Effector CD8-positive, alpha-beta T cell (primary cell): ENCODE results near the gene MRPL32.

Experiments used
- DNase-seq: peaks from one replicate; lab custom pipeline; 2025; lab: John Stamatoyannopoulos, UW

MRPL32 gene

DNA sequence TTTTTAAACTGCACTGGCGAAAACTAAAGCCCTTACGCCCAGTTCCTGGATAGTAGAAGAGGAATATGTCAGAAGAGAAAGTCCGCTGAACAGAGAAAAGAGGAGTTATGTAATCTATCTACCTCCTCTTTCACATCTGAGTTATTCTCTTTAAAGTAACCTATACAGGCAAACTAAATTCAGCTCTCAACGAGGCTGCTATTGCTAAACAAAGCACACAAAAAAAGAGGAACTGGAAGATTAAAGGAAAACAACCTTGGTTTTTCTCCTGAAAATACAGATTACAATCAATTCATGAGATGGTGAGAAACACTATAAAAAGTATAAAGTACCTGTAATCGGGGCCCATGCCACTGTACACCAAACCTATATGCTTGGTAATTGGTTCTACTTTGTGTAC lies 6.0 kb upstream of the MRPL32 start:
- no peak for DNase-seq

GRCh38 chr7:42928754-42929153 lies 3.4 kb upstream of the MRPL32 start:
- no peak for DNase-seq

GRCh38 chr7:42929449-42929848 lies 2.7 kb upstream of the MRPL32 start:
- DNase-seq: no peak

DNA sequence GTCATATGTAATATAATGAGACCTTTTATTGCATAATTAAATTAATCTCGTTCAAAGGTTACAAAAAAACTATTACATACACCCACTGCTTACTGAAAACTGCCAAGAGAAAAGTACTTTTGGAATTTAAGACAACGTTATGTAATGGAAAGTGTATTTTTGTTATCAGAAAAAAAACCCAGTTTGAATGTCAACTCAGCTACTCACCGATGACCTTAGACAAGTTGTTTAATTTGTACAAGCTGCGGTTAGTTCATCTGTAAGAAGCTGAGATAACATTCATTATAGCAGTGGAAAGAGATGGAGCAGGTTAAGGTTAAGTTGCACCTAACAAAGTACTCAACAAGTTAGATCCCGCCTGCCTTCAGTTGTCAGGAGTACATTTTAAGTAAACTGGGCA lies 1.3 kb upstream of the MRPL32 start:
- DNase-seq: no peak

DNA sequence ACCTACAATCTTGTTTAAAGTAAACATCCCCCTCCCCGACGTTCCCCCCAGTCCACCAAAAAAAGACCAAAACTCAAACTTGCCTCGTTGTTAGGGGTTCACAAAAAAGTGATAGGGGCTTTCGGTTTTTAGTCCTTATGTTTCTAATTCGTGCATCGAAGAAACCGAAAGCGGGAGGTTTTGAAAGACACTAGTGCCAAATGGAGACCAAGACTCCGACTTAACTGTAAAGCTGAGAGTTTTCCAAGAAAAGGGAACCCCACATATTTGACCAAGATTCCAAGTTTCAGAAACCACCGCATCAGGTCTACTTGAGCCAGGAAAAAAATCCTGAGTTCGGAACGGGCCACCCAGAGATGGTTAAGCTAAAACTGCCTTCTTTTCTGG lies 736 bp upstream of the MRPL32 start:
- no peak for DNase-seq

- no peak for DNase-seq
Measured at GRCh38 chr7:42932811-42933591, 825 bp downstream of the MRPL32 start.

GRCh38 chr7:42934291-42934690 lies 2.1 kb downstream of the MRPL32 start:
- DNase-seq: no peak

- DNase-seq: no peak
Measured at GRCh38 chr7:42935861-42936260, 3.7 kb downstream of the MRPL32 start.

- DNase-seq: no peak
Measured at GRCh38 chr7:42939457-42940240, 7.5 kb downstream of the MRPL32 start.

DNA sequence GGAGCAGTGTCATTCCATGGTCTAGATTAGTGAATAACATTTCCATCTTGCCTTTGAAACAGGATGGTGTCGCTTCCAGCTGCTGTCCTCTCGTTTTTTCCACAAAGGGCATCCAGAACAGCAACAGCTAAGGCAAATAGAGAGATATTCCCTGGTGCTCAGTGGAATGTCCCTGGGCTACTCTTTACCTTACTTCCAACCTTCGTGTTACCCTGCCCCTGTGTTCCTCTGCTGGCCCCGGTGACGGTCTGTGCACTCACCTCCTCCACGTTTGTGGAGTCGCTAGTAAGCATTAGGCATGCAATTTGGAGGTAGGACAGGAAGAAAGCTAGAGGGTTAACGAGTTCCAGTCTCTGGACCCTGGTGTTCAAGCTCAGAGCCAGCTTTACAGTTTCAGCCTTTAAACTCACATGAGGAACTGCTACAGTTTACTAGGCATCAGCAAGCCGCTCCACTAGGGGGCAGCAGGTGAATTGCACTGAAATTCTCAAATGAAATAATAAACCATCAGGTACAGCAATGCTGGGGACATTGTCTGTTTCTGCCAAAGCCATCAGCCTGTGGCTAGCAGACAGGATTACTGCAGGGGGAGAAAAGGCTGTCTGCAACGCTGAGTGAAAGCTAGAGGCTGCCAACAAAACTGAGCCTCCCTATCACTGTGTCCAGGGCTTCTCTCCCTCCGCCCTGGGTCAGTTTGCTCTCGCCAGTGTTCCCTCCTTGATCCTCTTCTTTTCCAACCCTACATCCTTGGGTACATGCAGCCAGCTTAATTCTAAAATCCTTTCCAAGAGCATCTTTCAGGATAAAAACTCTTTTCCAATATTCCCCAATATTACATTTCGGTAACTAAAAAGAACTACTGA lies 9.0 kb downstream of the MRPL32 start:
- DNase-seq: peak; percentile 53

GRCh38 chr7:42945821-42946626 lies 13.8 kb downstream of the MRPL32 start:
- DNase-seq: no peak

- DNase-seq: no peak
Measured at GRCh38 chr7:42946627-42946950, 14.4 kb downstream of the MRPL32 start.

DNA sequence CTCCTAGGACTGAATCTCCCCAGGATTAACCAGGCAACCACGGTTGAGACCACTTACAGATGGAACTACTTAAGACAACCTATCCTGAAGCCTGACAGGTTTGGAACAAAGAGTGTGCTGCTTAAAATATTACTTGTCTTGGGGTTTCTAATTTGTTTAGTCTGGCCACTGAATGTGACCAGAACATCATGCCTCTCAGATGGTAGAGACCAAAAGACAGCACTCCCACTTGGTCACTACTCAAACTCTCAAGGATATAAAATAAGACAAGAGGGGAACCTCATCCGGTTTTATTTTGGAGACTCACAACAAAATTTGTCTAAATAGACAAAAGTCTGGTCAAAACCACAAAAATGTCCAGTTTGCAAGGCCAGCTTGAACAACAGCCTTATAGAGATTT lies 15.3 kb downstream of the MRPL32 start:
- DNase-seq: no peak

DNA sequence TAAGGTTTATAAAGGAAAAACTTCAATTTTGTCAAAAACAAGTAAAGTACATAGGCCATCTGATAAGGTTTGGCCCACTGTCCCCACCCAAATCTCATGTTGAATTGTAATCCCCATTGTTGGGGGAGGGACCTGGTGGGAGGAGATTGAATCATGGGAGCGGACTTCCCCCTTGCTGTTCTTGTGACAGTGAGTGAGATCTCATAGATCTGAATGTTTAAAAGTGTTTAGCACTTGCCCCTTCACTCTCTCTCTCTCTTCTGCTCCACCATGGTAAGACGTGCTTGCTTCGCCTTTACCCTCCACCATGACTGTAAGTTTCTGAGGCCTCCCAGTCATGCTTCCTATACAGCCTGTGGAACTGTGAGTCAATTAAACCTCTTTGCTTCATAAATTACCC lies 18.2 kb downstream of the MRPL32 start:
- DNase-seq: no peak

DNA sequence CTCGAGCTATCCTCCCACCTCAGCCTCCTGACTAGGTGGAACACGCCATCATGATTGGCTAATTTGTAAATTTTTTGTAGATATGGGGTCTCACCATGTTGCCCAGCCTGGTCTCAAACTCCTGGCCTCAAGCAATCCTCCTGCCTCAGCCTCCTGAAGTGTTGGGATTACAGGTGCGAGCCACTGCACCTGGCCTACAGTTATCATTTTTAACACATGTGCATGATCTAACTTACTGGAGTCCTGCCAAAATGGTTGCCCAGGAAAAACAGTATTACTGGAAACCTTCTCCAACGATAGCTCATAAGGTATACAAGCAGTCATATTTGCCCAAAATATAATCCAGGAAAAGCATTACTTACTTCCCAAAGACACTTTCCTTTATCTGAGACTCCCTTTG lies 20.2 kb downstream of the MRPL32 start:
- DNase-seq: no peak

- no peak for DNase-seq
Measured at GRCh38 chr7:42953994-42954393, 21.8 kb downstream of the MRPL32 start.

DNA sequence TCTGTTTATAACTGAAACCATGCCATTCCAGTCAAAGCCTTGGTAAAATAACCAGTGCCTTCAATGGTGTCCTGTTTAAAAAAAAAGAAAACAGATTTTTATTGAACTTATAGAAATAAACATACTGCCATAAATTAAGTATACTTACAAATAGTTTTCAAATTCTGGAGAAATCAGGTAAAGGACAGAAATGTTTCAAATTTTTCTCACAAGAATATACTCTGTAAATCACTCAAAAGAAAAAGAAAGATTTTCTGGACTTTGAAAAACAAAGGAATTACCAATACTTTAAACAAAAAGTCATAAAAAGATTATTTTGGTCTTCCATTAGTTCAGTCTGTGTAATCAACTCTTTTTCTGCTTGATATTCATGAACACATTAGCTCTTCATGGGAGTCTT lies 23.9 kb downstream of the MRPL32 start:
- DNase-seq: no peak

DNA sequence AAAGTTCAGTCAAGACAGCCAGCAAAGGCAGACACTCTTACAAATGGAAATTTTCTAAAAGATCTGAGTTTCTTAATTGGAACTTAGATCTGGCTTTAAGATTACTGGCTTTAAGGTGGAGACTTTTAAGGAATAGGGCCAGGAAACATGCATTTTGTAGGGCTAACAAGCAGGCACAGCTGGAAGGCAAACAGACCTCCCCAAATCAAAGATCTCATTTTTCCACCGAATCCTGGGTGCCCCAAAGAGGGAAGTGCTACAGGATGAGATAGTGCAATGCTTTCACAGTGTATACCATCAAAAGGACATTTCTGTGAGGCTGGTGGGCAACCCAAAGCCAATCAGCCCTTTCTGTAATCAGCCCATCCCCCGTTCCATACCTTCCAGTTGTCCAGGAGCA lies 27.4 kb downstream of the MRPL32 start:
- DNase-seq: no peak

- DNase-seq: no peak
Measured at GRCh38 chr7:42960762-42961161, 28.6 kb downstream of the MRPL32 start.

DNA sequence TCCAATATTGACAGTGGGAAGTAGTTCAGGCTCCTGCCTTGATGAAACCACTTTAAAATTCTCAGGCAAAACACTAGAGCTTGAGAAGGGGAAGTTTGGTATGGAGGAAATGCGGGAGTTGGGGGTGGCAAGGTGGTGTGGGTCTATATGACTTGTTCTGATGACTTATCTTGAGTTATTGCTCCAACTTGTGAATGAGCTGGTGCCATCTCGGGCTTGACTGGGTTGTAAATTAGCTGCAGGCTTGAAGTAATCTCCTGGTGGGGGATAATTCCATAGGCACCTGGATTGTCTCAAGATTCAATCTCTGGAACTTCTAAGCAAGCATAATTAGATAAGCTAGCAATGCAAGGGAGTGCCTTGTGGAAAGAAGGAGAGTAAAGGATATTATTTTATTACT lies 29.0 kb downstream of the MRPL32 start:
- DNase-seq: no peak

GRCh38 chr7:42964293-42964692 lies 32.1 kb downstream of the MRPL32 start:
- no peak for DNase-seq
